Esophagus (tissue), 2 donors: ENCODE results near the gene SLFN11. TPM values are rescaled to one million over a fixed set of nuclear protein-coding genes. Genes with fewer than 3 reads are reported as not detected.
"Not testable (repeated sequence)": the region's sequence is repeated elsewhere in the genome, so short reads cannot be mapped to it uniquely, and the experiment has no call there.

ENCODE experiments used
- H3K27ac ChIP-seq, 2 donors: one replicate each; pipeline ENCODE4 v1.5.1; 2013; ENCODE audit warnings: low read depth in 2 of 2, mild to moderate bottlenecking in 2 of 2, inconsistent platforms in 1 of 2, low read length in 1 of 2, moderate library complexity in 1 of 2
- H3K27me3 ChIP-seq, 2 donors: one replicate each; pipeline ENCODE4 v1.6.1; 2013; ENCODE audit warnings: low read length in 2 of 2, control low read depth in 1 of 2, mild to moderate bottlenecking in 1 of 2; ENCODE audit not compliant: insufficient read depth in 2 of 2, control insufficient read depth in 1 of 2
- H3K36me3 ChIP-seq, 2 donors: one replicate each; pipeline ENCODE4 v1.6.1; 2013; ENCODE audit warnings: low read length in 1 of 2; ENCODE audit not compliant: control insufficient read depth in 2 of 2, insufficient read depth in 2 of 2
- H3K4me1 ChIP-seq, 2 donors: one replicate each; pipeline ENCODE4 v1.6.1; 2013; ENCODE audit warnings: low read length in 1 of 2; ENCODE audit not compliant: control insufficient read depth in 2 of 2, insufficient read depth in 2 of 2
- H3K4me3 ChIP-seq, 2 donors: one replicate each; pipeline ENCODE4 v1.5.1; 2013; ENCODE audit warnings: low read length in 2 of 2, mild to moderate bottlenecking in 2 of 2, low read depth in 1 of 2, moderate library complexity in 1 of 2
- H3K9me3 ChIP-seq, 2 donors: one replicate each; pipeline ENCODE4 v1.6.1; 2013; ENCODE audit warnings: mild to moderate bottlenecking in 2 of 2, low read depth in 1 of 2, low read length in 1 of 2, moderate library complexity in 1 of 2; ENCODE audit not compliant: control insufficient read depth in 2 of 2, insufficient read depth in 1 of 2
- WGBS, 2 donors: extraction: QIAGEN DNeasy Blood & Tissue Kit; methylation state at CpG; one replicate each; pipeline ENCODE4 v1.1.7; 2013; 5-methylcytosine and 5-hydroxymethylcytosine counted together
- polyA plus RNA-seq, 2 donors: library from polyadenylated mRNA; stranded (reverse); fragments of 200-250 nt; gene quantifications; one replicate each; pipeline ENCODE4 v1.2.3, GENCODE V29; 2013
- donor health status: healthy with polysubstance abuse.
- donor health status: Bipolar disorder and iron deficiency.

Gene SLFN11
- polyA plus RNA-seq, 2 donors = 2.7 to 3.0 TPM

DNA sequence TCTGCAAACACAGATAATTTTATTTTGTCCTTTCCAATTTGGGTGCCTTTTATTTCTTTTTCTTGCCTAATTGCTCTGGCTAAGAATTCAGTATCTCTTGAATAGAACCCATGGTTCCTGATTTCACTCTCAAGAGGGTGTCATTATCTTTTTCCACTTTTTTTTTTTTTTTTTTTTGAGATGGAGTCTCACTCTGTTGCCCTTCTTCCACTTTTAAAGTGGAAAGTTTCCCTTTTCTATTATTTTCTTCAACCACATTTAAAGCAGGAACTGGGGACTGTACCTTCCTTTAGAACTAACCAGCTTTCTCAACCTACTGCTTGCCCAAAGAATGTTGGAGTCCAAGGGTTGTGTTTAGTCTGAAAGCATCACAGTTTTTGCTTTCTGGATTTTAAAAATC is 31.1 kb downstream of the SLFN11 start:
- peaks cover 0 to 3% of the 10 kb centered on the region in 2 donors for H3K4me1 ChIP-seq
- no peaks in the 10 kb centered on the region for H3K36me3 ChIP-seq
- no peak overlapping the region for H3K27ac ChIP-seq
- no peak overlapping the region for H3K4me3 ChIP-seq
- H3K27me3 ChIP-seq = no peaks in the 10 kb centered on the region
- no peaks in the 10 kb centered on the region for H3K9me3 ChIP-seq

DNA sequence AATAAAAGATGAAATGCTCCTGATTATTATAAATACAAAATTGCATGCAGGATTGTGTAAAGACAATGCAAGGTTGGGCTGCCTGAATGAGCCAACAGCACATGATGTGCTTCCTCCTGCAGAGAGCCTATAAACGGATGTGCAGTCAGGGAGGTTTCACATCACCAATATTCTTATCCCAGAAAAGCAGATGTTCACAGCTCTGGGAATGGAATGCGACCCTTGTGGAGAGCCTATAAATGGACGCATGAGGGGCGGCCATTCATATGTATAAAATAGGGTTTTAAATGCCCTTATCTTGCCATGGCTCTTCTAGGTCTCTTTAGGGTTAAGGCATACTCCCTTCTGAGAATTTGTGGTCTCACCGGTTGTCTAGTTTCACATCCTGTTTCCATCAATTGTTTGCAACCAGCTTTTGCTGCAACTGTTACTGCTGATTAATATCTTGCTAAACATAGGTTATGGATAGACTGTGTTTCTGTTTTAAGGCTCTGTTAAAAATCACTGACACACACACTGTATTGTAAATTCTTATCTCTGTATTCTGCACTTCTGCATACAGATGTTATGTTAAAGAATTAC is 31.9 kb downstream of the SLFN11 start:
- 64 to 65% methylated on average over 5 of the region's 5 CpGs for WGBS, 2 donors
- Histone ChIP-seq H3K36me3 (no peaks in the 10 kb centered on the region), H3K27me3 (no peaks in the 10 kb centered on the region), H3K27ac (no peak overlapping the region), H3K4me1 (peaks cover 0 to 1% of the 10 kb centered on the region in 2 donors), H3K9me3 (no peaks in the 10 kb centered on the region), H3K4me3 (no peak overlapping the region)

DNA sequence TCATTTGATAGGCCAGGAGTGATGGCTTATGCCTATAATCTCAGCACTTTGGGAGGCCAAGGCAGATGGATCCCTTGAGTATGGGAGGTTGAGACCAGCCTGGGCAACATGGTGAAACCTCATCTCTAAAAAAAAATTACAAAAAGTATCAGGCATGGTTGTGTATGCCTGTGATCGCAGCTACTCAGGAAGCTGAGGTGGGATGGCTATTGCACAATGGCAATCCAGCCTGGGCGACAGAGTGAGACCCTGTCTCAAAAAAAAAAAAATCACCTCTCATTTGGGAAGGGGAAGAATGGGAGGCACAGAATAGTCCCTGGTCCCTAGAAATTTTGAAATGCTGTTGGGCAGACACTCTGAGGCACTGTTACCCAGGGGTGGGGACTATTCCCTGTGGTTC is 35.2 kb downstream of the SLFN11 start:
- H3K27me3 ChIP-seq = no peaks in the 10 kb centered on the region
- no peak overlapping the region for H3K27ac ChIP-seq
- H3K9me3 ChIP-seq = peaks cover 0 to 3% of the 10 kb centered on the region in 2 donors
- H3K36me3 ChIP-seq = no peaks in the 10 kb centered on the region
- H3K4me3 ChIP-seq = no peak overlapping the region
- WGBS, 2 donors = 91 to 95% methylated on average over 2 of the region's 2 CpGs
- no peaks in the 10 kb centered on the region for H3K4me1 ChIP-seq

GRCh38 chr17:35337364-35337763 is 36.1 kb downstream of the SLFN11 start:
- H3K4me3 ChIP-seq = no peak overlapping the region
- H3K27ac ChIP-seq = no peak overlapping the region
- H3K27me3 ChIP-seq = no peaks in the 10 kb centered on the region
- no peaks in the 10 kb centered on the region for H3K4me1 ChIP-seq
- no peaks in the 10 kb centered on the region for H3K36me3 ChIP-seq
- H3K9me3 ChIP-seq = peaks cover 0 to 3% of the 10 kb centered on the region in 2 donors

DNA sequence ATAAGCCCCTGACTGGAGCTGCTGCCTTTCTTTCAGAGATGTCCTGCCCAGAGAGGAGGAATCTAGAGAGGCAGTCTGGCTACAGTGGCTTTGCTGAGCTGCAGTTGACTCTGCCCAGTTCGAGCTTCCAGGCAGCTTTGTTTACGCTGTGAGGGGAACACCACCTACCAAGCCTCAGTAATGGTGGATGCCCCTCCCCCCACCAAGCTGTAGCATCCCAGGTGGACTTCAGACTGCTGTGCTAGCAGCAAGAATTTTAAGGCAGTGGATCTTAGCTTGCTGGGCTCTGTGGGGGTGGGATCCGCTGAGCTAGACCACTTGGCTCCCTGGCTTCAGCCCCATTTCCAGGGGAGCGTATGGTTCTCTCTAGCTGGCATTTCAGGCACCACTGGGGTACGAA is 39.8 kb downstream of the SLFN11 start:
- H3K9me3 ChIP-seq, H3K4me1 ChIP-seq, H3K27ac ChIP-seq, H3K4me3 ChIP-seq, H3K36me3 ChIP-seq, H3K27me3 ChIP-seq: not testable (repeated sequence)
- 70 to 80% methylated on average over 5 of the region's 5 CpGs for WGBS, 2 donors

- Histone ChIP-seq H3K4me1 (no peaks in the 10 kb centered on the region), H3K4me3 (no peak overlapping the region), H3K27me3 (no peaks in the 10 kb centered on the region), H3K9me3 (no peaks in the 10 kb centered on the region), H3K36me3 (no peaks in the 10 kb centered on the region), H3K27ac (no peak overlapping the region)
- whole genome bisulfite sequencing, 2 donors = 85 to 97% methylated on average over 1 of the region's 1 CpG
Observed at GRCh38 chr17:35322749-35323148, 50.7 kb downstream of the SLFN11 start.

GRCh38 chr17:35315971-35316370 is 57.5 kb downstream of the SLFN11 start:
- H3K36me3 ChIP-seq = no peaks in the 10 kb centered on the region
- H3K9me3 ChIP-seq = no peaks in the 10 kb centered on the region
- H3K4me1 ChIP-seq = peaks cover 0 to 11% of the 10 kb centered on the region in 2 donors
- no peak overlapping the region for H3K4me3 ChIP-seq
- no peaks in the 10 kb centered on the region for H3K27me3 ChIP-seq
- no peak overlapping the region for H3K27ac ChIP-seq
- WGBS, 2 donors = 84 to 88% methylated on average over 2 of the region's 2 CpGs

DNA sequence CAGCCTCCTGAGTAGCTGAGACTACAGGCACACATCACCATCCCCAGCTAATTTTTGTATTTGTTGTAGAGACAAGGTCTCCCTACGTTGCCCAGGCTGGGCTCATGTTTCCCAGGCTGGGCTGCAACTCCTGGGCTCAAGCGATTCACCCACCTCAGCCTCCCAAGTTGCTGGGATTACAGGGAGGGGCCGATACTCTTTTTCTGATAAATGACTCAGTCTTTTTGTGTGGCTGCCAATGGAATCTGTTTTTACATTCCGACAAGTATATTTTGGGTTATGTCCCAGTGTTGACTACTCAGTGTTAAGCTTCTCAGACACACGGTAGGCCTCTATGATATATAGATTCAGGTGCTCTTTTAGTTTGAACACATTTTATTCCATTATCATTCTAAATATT is 58.1 kb downstream of the SLFN11 start:
- 26 to 29% methylated on average over 5 of the region's 5 CpGs for WGBS, 2 donors
- no peak overlapping the region for H3K4me3 ChIP-seq
- no peaks in the 10 kb centered on the region for H3K27me3 ChIP-seq
- H3K27ac ChIP-seq = peak overlapping the region; percentile 68 to 90
- peaks cover 0 to 11% of the 10 kb centered on the region in 2 donors for H3K4me1 ChIP-seq
- H3K9me3 ChIP-seq = no peaks in the 10 kb centered on the region
- H3K36me3 ChIP-seq = no peaks in the 10 kb centered on the region

DNA sequence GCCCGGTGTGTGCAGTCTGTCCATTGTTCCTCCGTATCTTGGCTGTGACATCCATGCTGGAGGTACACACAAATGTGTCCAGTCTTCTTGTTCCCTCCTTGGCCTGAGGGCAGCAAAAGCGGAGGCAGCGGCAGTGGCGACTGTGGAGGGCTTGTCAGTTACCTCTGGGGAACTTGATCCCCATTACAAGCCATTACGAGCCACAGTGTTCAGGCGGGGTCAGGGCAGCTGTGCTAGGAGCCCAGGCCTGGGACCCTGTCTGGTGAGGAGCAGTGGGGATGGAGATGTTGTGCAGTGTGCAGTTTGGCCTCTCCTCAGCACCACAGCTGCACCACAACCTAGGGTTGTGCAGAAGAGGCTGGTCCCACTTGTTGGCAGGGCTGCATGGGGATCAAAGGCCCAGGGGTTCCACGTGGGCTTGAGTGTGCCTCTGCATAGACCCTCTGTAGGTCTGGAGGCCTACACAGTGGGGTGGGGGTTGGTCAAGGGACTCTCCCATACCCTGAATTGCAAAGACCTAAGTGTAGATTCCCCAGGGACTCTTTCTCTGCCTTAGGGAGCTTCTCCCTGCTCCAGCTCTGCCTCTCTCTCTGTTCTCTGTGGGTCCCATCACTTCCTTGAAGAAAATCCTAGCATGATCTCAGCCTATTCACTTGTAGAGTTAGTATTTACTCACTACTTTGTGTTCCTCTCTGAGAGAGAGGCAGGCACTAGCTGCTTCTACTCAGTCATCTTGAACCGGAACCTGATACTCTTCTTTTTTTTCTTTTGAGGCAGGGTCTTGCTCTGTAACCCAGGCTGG is 58.8 kb downstream of the SLFN11 start:
- H3K36me3 ChIP-seq = no peaks in the 10 kb centered on the region
- H3K9me3 ChIP-seq = no peaks in the 10 kb centered on the region
- 59 to 61% methylated on average over 9 of the region's 9 CpGs for WGBS, 2 donors
- H3K27ac ChIP-seq = peak overlapping the region; percentile 68 to 90
- H3K27me3 ChIP-seq = no peaks in the 10 kb centered on the region
- H3K4me1 ChIP-seq = peaks cover 0 to 11% of the 10 kb centered on the region in 2 donors
- no peak overlapping the region for H3K4me3 ChIP-seq

DNA sequence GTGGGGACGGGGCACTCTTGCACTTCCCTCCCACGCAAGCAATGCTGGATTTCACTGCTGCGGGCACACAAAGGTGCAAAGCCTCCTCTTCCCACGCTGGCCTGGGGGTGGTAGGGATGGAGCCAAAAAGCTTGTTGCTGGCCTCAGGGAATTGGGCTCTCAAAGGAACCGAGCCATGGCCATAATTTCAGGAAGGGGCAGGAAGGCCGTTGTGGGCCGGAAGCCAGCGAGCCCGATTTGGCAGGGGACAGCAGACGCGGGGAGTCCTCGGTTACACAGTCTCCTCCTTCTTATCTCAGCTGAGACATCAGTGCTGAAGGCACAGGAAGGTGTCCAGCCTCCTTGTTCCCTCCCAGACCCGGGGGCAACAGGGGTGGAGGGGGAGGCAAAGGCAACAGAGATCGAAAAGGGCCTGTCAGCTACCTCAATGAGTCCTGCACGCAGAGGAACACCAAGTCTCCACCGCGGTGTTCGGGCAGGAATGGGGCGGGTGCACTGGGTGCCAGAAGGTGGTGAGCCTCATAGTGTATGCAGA is 59.5 kb downstream of the SLFN11 start:
- Histone ChIP-seq H3K9me3 (no peaks in the 10 kb centered on the region), H3K36me3 (no peaks in the 10 kb centered on the region), H3K27me3 (no peaks in the 10 kb centered on the region), H3K4me1 (peaks cover 0 to 11% of the 10 kb centered on the region in 2 donors), H3K4me3 (peak overlapping the region; percentile 18 to 24), H3K27ac (peak overlapping the region; percentile 28 to 65)
- 22 to 23% methylated on average over 19 of the region's 19 CpGs for WGBS, 2 donors
